ENCODE data around the gene SLC8A1. TPM values are rescaled to one million over a fixed set of nuclear protein-coding genes. Genes with fewer than 3 reads are reported as not detected.
A peak's percentile ranks its signal among the peaks of the same experiment; 100 is the strongest.

The SLC8A1 gene
- total and polyA plus RNA-seq, 2 donors: 0.46 to 20.4 TPM

GRCh38 chr2:40127146-40127545, 324.7 kb downstream of the SLC8A1 start:
- DNase-seq (ENCODE audit: low read depth in 6 of 9, low spot score in 9 of 9): peak in 8 of 9 donors; percentile 61 to 90 (median 76)
- 5% methylated on average over 3 of the region's 3 CpGs for WGBS
- Histone ChIP-seq H3K4me3 (ENCODE audit: low read length in 2 of 2) (no peak overlapping the region), H3K27me3 (ENCODE audit: control insufficient read depth in 2 of 2, insufficient read depth in 1 of 2, low read length in 1 of 2) (no peaks in the 10 kb centered on the region), H3K36me3 (ENCODE audit: control insufficient read depth in 2 of 2, insufficient read depth in 2 of 2, low read length in 1 of 2) (no peaks in the 10 kb centered on the region), H3K9me3 (ENCODE audit: control insufficient read depth in 2 of 2, insufficient read depth in 1 of 2, low read length in 1 of 2) (peaks cover 0 to under 1% of the 10 kb centered on the region in 2 donors), H3K27ac (ENCODE audit: low read depth in 1 of 2, low read length in 1 of 2) (peak overlapping the region in 1 of 2 donors; percentile 52), H3K4me1 (ENCODE audit: control insufficient read depth in 2 of 2, insufficient read depth in 2 of 2, low read length in 2 of 2) (peaks cover 17 to 34% of the 10 kb centered on the region in 2 donors)

DNA sequence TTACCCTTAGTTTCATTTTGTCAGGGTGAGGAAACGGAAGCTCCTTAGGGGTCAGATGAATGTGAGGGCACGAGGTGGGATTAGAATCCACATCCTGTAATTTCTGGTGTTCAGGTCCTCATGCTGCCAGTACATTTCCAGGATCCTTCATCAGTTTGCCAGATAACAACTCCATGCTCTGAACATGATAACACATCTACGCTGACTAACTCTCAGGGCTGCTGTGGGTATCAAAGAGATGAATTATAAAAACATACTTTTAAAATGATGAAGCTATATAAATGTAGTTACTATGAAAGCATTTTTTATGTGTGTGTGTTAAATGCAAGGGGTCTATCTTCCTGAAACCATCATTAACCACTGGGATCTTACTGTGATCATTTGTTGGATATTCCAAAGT, 325.9 kb downstream of the SLC8A1 start:
- 97% methylated on average over 3 of the region's 3 CpGs for WGBS

DNA sequence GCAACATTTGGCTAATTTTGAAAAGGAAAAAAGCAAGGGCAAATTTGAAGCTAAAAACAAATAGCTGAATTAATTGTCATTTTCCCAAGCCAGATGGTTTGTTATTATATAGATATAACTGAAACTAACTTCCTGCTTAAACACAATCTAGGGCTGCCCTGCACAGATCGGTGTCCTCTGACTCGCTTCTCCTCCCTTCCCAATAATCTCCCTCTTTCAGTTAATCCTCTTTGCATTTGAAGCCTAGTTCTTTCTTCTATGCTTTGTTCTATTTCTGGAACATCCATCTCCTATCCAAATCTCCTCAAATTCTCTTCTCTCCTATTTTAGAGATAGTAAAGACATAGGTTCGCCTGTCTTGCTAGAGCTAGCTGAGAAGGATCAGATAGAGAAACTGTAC, 328.1 kb downstream of the SLC8A1 start:
- Histone ChIP-seq H3K36me3 (ENCODE audit: control insufficient read depth in 2 of 2, insufficient read depth in 2 of 2, low read length in 1 of 2) (no peaks in the 10 kb centered on the region), H3K4me3 (ENCODE audit: low read length in 2 of 2) (no peak overlapping the region), H3K9me3 (ENCODE audit: control insufficient read depth in 2 of 2, insufficient read depth in 1 of 2, low read length in 1 of 2) (peaks cover 0 to 2% of the 10 kb centered on the region in 2 donors), H3K4me1 (ENCODE audit: control insufficient read depth in 2 of 2, insufficient read depth in 2 of 2, low read length in 2 of 2) (peaks cover 17 to 51% of the 10 kb centered on the region in 2 donors), H3K27ac (ENCODE audit: low read depth in 1 of 2, low read length in 1 of 2) (peak overlapping the region in 1 of 2 donors; percentile 58), H3K27me3 (ENCODE audit: control insufficient read depth in 2 of 2, insufficient read depth in 1 of 2, low read length in 1 of 2) (no peaks in the 10 kb centered on the region)
- 94% methylated on average over 3 of the region's 3 CpGs for WGBS
- DNase-seq (ENCODE audit: low read depth in 6 of 9, low spot score in 9 of 9): no peak

More for the DNA sequence above, 325.9 kb downstream of the SLC8A1 start:
- Histone ChIP-seq H3K27me3 (ENCODE audit: control insufficient read depth in 2 of 2, insufficient read depth in 1 of 2, low read length in 1 of 2) (no peaks in the 10 kb centered on the region), H3K9me3 (ENCODE audit: control insufficient read depth in 2 of 2, insufficient read depth in 1 of 2, low read length in 1 of 2) (peaks cover 0 to 2% of the 10 kb centered on the region in 2 donors), H3K4me3 (ENCODE audit: low read length in 2 of 2) (no peak overlapping the region), H3K4me1 (ENCODE audit: control insufficient read depth in 2 of 2, insufficient read depth in 2 of 2, low read length in 2 of 2) (peaks cover 17 to 40% of the 10 kb centered on the region in 2 donors), H3K36me3 (ENCODE audit: control insufficient read depth in 2 of 2, insufficient read depth in 2 of 2, low read length in 1 of 2) (no peaks in the 10 kb centered on the region), H3K27ac (ENCODE audit: low read depth in 1 of 2, low read length in 1 of 2) (no peak overlapping the region)
- DNase-seq (ENCODE audit: low read depth in 6 of 9, low spot score in 9 of 9): no peak

DNA sequence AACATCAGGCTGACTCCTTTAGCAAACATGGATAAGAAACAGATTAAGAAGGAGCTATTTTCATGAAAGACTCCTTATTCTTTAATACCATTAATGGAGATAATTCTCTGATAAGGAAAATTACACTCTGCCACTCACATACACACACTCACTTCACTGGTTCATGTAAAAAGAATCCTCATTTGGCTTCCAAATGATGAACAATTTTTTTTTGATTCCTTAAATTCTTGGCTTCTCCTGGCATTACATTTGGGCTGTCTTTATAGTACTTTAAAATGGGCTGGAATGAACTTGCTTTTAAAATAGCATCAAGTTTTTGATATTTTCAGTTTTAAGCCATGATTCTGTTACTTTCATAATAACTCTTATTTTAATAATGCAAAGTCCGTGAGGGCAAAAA, 328.6 kb downstream of the SLC8A1 start:
- Histone ChIP-seq H3K27me3 (ENCODE audit: control insufficient read depth in 2 of 2, insufficient read depth in 1 of 2, low read length in 1 of 2) (no peaks in the 10 kb centered on the region), H3K4me1 (ENCODE audit: control insufficient read depth in 2 of 2, insufficient read depth in 2 of 2, low read length in 2 of 2) (peaks cover 17 to 54% of the 10 kb centered on the region in 2 donors), H3K36me3 (ENCODE audit: control insufficient read depth in 2 of 2, insufficient read depth in 2 of 2, low read length in 1 of 2) (no peaks in the 10 kb centered on the region), H3K9me3 (ENCODE audit: control insufficient read depth in 2 of 2, insufficient read depth in 1 of 2, low read length in 1 of 2) (peaks cover 0 to 2% of the 10 kb centered on the region in 2 donors), H3K27ac (ENCODE audit: low read depth in 1 of 2, low read length in 1 of 2) (peak overlapping the region in 1 of 2 donors; percentile 58), H3K4me3 (ENCODE audit: low read length in 2 of 2) (no peak overlapping the region)
- WGBS: 94% methylated on average over 1 of the region's 1 CpG
- DNase-seq (ENCODE audit: low read depth in 6 of 9, low spot score in 9 of 9): no peak

- H3K4me3 ChIP-seq (ENCODE audit: low read length in 2 of 2): no peak overlapping the region
- H3K27me3 ChIP-seq (ENCODE audit: control insufficient read depth in 2 of 2, insufficient read depth in 1 of 2, low read length in 1 of 2): no peaks in the 10 kb centered on the region
- no peaks in the 10 kb centered on the region for H3K36me3 ChIP-seq (ENCODE audit: control insufficient read depth in 2 of 2, insufficient read depth in 2 of 2, low read length in 1 of 2)
- H3K4me1 ChIP-seq (ENCODE audit: control insufficient read depth in 2 of 2, insufficient read depth in 2 of 2, low read length in 2 of 2): peaks cover 3 to 42% of the 10 kb centered on the region in 2 donors
- peaks cover 0 to 2% of the 10 kb centered on the region in 2 donors for H3K9me3 ChIP-seq (ENCODE audit: control insufficient read depth in 2 of 2, insufficient read depth in 1 of 2, low read length in 1 of 2)
- DNase-seq (ENCODE audit: low read depth in 6 of 9, low spot score in 9 of 9): no peak
- 91% methylated on average over 5 of the region's 5 CpGs for WGBS
- peak overlapping the region in 1 of 2 donors; percentile 4 for H3K27ac ChIP-seq (ENCODE audit: low read depth in 1 of 2, low read length in 1 of 2)
Observed at GRCh38 chr2:40120957-40121356, 330.9 kb downstream of the SLC8A1 start.

GRCh38 chr2:40120026-40120425, 331.9 kb downstream of the SLC8A1 start:
- Histone ChIP-seq H3K27me3 (ENCODE audit: control insufficient read depth in 2 of 2, insufficient read depth in 1 of 2, low read length in 1 of 2) (no peaks in the 10 kb centered on the region), H3K4me3 (ENCODE audit: low read length in 2 of 2) (no peak overlapping the region), H3K4me1 (ENCODE audit: control insufficient read depth in 2 of 2, insufficient read depth in 2 of 2, low read length in 2 of 2) (peaks cover 3 to 36% of the 10 kb centered on the region in 2 donors), H3K36me3 (ENCODE audit: control insufficient read depth in 2 of 2, insufficient read depth in 2 of 2, low read length in 1 of 2) (no peaks in the 10 kb centered on the region), H3K27ac (ENCODE audit: low read depth in 1 of 2, low read length in 1 of 2) (no peak overlapping the region), H3K9me3 (ENCODE audit: control insufficient read depth in 2 of 2, insufficient read depth in 1 of 2, low read length in 1 of 2) (peaks cover 0 to 2% of the 10 kb centered on the region in 2 donors)
- 98% methylated on average over 3 of the region's 3 CpGs for WGBS
- peak in 1 of 9 donors; percentile 48 for DNase-seq (ENCODE audit: low read depth in 6 of 9, low spot score in 9 of 9)

- no peak for DNase-seq (ENCODE audit: low read depth in 6 of 9, low spot score in 9 of 9)
- Histone ChIP-seq H3K36me3 (ENCODE audit: control insufficient read depth in 2 of 2, insufficient read depth in 2 of 2, low read length in 1 of 2) (peaks cover 0 to 5% of the 10 kb centered on the region in 2 donors), H3K27me3 (ENCODE audit: control insufficient read depth in 2 of 2, insufficient read depth in 1 of 2, low read length in 1 of 2) (no peaks in the 10 kb centered on the region), H3K4me3 (ENCODE audit: low read length in 2 of 2) (no peak overlapping the region), H3K27ac (ENCODE audit: low read depth in 1 of 2, low read length in 1 of 2) (no peak overlapping the region), H3K9me3 (ENCODE audit: control insufficient read depth in 2 of 2, insufficient read depth in 1 of 2, low read length in 1 of 2) (peaks cover 0 to 2% of the 10 kb centered on the region in 2 donors), H3K4me1 (ENCODE audit: control insufficient read depth in 2 of 2, insufficient read depth in 2 of 2, low read length in 2 of 2) (peaks cover 3 to 32% of the 10 kb centered on the region in 2 donors)
- WGBS: 98% methylated on average over 3 of the region's 3 CpGs
Observed at GRCh38 chr2:40118622-40119021, 333.3 kb downstream of the SLC8A1 start.

DNA sequence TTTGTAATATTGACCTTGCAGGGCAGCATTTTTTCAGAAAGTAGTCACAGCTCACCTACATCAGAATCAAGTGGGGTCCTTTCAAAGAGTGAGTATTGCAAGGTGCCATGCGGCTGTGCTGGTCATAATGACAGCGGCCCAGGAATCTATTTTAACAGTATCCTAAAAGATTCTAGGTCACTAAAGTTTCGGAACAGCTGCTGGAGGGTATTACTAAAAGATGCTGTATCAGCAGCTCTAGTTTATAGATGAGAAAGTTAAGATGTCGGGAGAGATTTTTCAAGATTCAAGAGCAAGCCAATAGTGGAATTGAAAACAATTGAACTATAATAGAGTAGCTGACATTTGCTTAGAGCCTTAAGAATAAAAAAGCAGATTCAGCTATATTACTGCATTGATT, 336.0 kb downstream of the SLC8A1 start:
- no peaks in the 10 kb centered on the region for H3K27me3 ChIP-seq (ENCODE audit: control insufficient read depth in 2 of 2, insufficient read depth in 1 of 2, low read length in 1 of 2)
- peaks cover 0 to 5% of the 10 kb centered on the region in 2 donors for H3K36me3 ChIP-seq (ENCODE audit: control insufficient read depth in 2 of 2, insufficient read depth in 2 of 2, low read length in 1 of 2)
- WGBS: 98% methylated on average over 4 of the region's 4 CpGs
- no peak overlapping the region for H3K27ac ChIP-seq (ENCODE audit: low read depth in 1 of 2, low read length in 1 of 2)
- H3K4me3 ChIP-seq (ENCODE audit: low read length in 2 of 2): no peak overlapping the region
- no peaks in the 10 kb centered on the region for H3K9me3 ChIP-seq (ENCODE audit: control insufficient read depth in 2 of 2, insufficient read depth in 1 of 2, low read length in 1 of 2)
- H3K4me1 ChIP-seq (ENCODE audit: control insufficient read depth in 2 of 2, insufficient read depth in 2 of 2, low read length in 2 of 2): peaks cover 0 to 16% of the 10 kb centered on the region in 2 donors
- DNase-seq (ENCODE audit: low read depth in 6 of 9, low spot score in 9 of 9): no peak

- WGBS: 98% methylated on average over 12 of the region's 12 CpGs
- H3K36me3 ChIP-seq (ENCODE audit: control insufficient read depth in 2 of 2, insufficient read depth in 2 of 2, low read length in 1 of 2): peaks cover 0 to 5% of the 10 kb centered on the region in 2 donors
- H3K4me3 ChIP-seq (ENCODE audit: low read length in 2 of 2): no peak overlapping the region
- no peaks in the 10 kb centered on the region for H3K27me3 ChIP-seq (ENCODE audit: control insufficient read depth in 2 of 2, insufficient read depth in 1 of 2, low read length in 1 of 2)
- no peak overlapping the region for H3K27ac ChIP-seq (ENCODE audit: low read depth in 1 of 2, low read length in 1 of 2)
- H3K4me1 ChIP-seq (ENCODE audit: control insufficient read depth in 2 of 2, insufficient read depth in 2 of 2, low read length in 2 of 2): peaks cover 0 to 12% of the 10 kb centered on the region in 2 donors
- no peaks in the 10 kb centered on the region for H3K9me3 ChIP-seq (ENCODE audit: control insufficient read depth in 2 of 2, insufficient read depth in 1 of 2, low read length in 1 of 2)
- DNase-seq (ENCODE audit: low read depth in 6 of 9, low spot score in 9 of 9): no peak
Observed at GRCh38 chr2:40115348-40115747, 336.5 kb downstream of the SLC8A1 start.

All from thymus (tissue), 11 donors.